ACHN (cell line): ENCODE measurements around the gene NRXN2.

Experiments
- DNase-seq: peaks from one replicate; pipeline ENCODE4 v3.0.0-alpha.2; 2015
- in situ Hi-C: cut with HindIII; loops from 2 replicates; pipeline ENCODE4 v1.10.0; 2017; ENCODE audit warnings: low sequenced_read_pairs, low pct_ligation_motif_present, low pct_unique_long_range_greater_than_20kb

The NRXN2 gene

DNA sequence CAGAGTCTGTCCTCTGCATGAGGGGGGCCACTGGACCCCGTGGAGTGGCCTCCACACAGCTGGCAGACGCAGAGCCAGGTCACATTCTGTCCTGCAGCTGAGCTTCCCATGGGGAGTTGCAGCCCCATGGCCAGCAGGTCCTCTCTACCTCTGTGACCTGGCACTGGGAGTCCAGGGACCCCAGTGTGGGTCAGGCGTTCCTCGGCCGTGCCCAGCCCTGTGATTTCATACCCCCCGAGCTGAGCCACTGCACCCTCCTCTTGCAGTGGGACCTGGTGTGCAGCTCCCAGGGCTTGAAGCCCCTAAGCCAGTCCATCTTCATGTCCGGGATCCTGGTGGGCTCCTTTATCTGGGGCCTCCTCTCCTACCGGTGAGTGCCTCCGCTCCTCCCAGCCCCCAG is 164.1 kb downstream of the NRXN2 start:
- in situ Hi-C loops, result no loop called here
- no peak for DNase-seq

DNA sequence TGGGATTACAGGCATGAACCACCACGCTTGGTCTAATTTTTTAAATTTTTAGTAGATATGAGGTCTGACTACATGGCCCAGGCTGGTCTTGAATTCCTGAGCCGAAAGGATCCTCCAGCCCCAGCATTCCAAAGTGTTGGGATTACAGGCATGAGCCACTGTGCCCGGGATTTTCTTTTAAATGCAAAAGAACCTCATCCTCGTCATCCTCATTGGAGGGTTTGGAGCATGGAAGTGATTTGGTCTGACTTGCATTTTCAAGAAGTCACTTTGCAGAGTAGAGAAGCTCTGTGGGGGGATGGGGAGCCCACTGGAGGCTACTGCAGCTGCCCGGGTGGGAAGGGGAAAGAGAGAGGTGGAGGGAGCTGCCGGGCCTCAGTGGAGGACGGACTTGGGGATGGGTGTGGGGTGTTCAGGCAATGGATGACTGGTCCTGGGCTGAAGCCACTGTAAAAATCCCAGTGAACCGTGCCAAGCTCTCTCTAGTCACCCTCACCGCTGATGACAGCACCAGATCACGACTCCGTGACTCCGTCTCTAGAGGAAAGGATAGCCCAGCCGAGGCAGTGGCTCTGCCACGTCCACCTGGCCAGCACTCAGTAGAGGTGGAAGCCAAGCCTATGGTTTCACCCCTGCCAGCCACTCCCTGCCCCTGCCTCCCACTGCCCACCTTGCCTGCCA is 164.8 kb downstream of the NRXN2 start:
- peak; percentile 32 for DNase-seq
- in situ Hi-C loops, result no loop called here

DNA sequence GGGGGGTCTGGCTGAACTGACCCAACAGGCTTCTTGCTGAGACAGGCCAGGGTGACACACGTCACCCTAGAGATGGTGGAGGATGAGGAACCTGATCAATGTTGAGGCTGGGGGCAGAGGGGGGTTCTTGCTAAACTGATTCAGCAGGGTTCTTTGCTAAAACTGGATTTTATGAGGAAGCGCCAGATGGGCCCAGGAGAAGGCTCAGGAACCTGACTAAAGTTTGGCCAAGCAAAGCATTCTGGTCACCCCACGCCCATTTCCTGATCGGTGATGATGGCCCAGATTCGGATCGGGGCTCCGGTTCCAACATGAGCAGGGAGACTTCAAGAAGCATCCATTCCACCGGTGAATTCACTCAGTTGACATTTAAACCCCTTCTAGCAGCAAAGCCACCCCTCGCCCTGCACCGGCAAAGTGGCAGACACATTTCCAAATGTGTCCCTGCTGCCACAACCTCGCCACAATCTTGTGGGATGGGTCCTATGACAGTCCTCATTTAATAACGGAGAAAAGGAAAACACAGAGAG is 166.2 kb downstream of the NRXN2 start:
- in situ Hi-C loops, result no loop called here
- no peak for DNase-seq
